H1 (cell line): Measurements from ENCODE around the gene NLRP6.

ENCODE experiments used
- CTCF ChIP-seq, 3 experiments: IDR thresholded peaks; 1 replicate in 2 of 3; 2 replicates in 1 of 3; pipeline versions ENCODE4 v1.5.1 to v1.6.1; 2011; ENCODE audit warnings: low read length in 3 of 3, mild to moderate bottlenecking in 3 of 3, inconsistent platforms in 2 of 3, low read depth in 1 of 3, moderate library complexity in 1 of 3; ENCODE audit not compliant: insufficient read depth in 1 of 3; ENCODE audit errors: control extremely low read depth in 1 of 3
- EP300 ChIP-seq, 2 experiments: IDR thresholded peaks; 1 replicate in 1 of 2; 2 replicates in 1 of 2; pipeline ENCODE4 v1.6.1; 2011 to 2012; ENCODE audit warnings: low read depth in 2 of 2, low read length in 2 of 2, mild to moderate bottlenecking in 2 of 2, borderline replicate concordance in 1 of 2, inconsistent platforms in 1 of 2, moderate library complexity in 1 of 2
- EZH2 ChIP-seq: fragments of 200-600 bp; sonication (generic); IDR thresholded peaks from 2 replicates; pipeline ENCODE4 v1.7.1; 2012; ENCODE audit warnings: low read depth, mild to moderate bottlenecking, moderate library complexity, low read length, inconsistent platforms; ENCODE audit not compliant: severe bottlenecking
- HDAC2 ChIP-seq, 2 experiments: fragments of 300-600 bp in 1 of 2; sonication (generic) in 1 of 2; IDR thresholded peaks; 2 replicates each; pipeline ENCODE4 v1.6.1; 2011 to 2012; ENCODE audit warnings: low read depth in 2 of 2, low read length in 2 of 2, mild to moderate bottlenecking in 2 of 2, moderate library complexity in 2 of 2, borderline replicate concordance in 1 of 2, inconsistent platforms in 1 of 2
- JUND ChIP-seq: IDR thresholded peaks from 2 replicates; pipeline ENCODE4 v1.6.1; 2011; ENCODE audit warnings: mild to moderate bottlenecking, improper control_type of control experiment, low read length
- MAFK ChIP-seq: IDR thresholded peaks from 2 replicates; pipeline ENCODE4 v1.6.1; 2012; ENCODE audit warnings: low read depth, mild to moderate bottlenecking, improper control_type of control experiment, low read length
- PHF8 ChIP-seq: fragments of 200-600 bp; sonication (generic); conservative IDR thresholded peaks from 2 replicates; pipeline ENCODE4 v1.7.1; 2012; ENCODE audit warnings: low read depth, mild to moderate bottlenecking, inconsistent platforms, low read length, moderate library complexity
- POLR2A ChIP-seq, 2 experiments: IDR thresholded peaks; 1 replicate in 1 of 2; 2 replicates in 1 of 2; pipeline ENCODE4 v1.6.1; 2011; ENCODE audit warnings: low read depth in 2 of 2, low read length in 2 of 2, mild to moderate bottlenecking in 2 of 2; ENCODE audit errors: control extremely low read depth in 1 of 2
- RAD21 ChIP-seq, 2 experiments: IDR thresholded peaks in 1 of 2; conservative IDR thresholded peaks in 1 of 2; 2 replicates each; pipeline ENCODE4 v1.6.1; 2011; ENCODE audit warnings: low read depth in 2 of 2, low read length in 2 of 2, improper control_type of control experiment in 1 of 2, inconsistent platforms in 1 of 2, mild to moderate bottlenecking in 1 of 2, moderate library complexity in 1 of 2
- SIN3A ChIP-seq, 2 experiments: IDR thresholded peaks in 1 of 2; conservative IDR thresholded peaks in 1 of 2; 2 replicates each; pipeline ENCODE4 v1.6.1; 2011 to 2012; ENCODE audit warnings: low read length in 2 of 2, improper control_type of control experiment in 1 of 2, low read depth in 1 of 2, mild to moderate bottlenecking in 1 of 2
- TAF1 ChIP-seq: IDR thresholded peaks from 2 replicates; pipeline ENCODE4 v1.6.1; 2011; ENCODE audit warnings: mild to moderate bottlenecking, low read depth, low read length
- USF2 ChIP-seq: IDR thresholded peaks from 2 replicates; pipeline ENCODE4 v1.6.1; 2011; ENCODE audit warnings: low read length, improper control_type of control experiment

GRCh38 chr11:252666-253065, 25.5 kb upstream of the NLRP6 start:
- no peak for TF ChIP-seq TAF1
- TF ChIP-seq SIN3A (conservative IDR thresholded peaks at IDR 0.05 in 1 of 2, IDR thresholded peaks at IDR 0.05 in 1 of 2; ENCODE audit: low read depth in 1 of 2, low read length in 2 of 2), result no peak
- TF ChIP-seq EZH2, result no peak
- TF ChIP-seq CTCF (IDR thresholded peaks at IDR 0.05; ENCODE audit: control extremely low read depth in 1 of 3, insufficient read depth in 1 of 3, low read depth in 1 of 3, low read length in 3 of 3), result no peak
- TF ChIP-seq RAD21 (IDR thresholded peaks at IDR 0.05 in 1 of 2, conservative IDR thresholded peaks at IDR 0.05 in 1 of 2; ENCODE audit: low read depth in 2 of 2, low read length in 2 of 2), result no peak
- TF ChIP-seq JUND, result no peak
- TF ChIP-seq EP300 (IDR thresholded peaks at IDR 0.05; ENCODE audit: borderline replicate concordance in 1 of 2, low read depth in 2 of 2, low read length in 2 of 2), result no peak
- no peak for TF ChIP-seq MAFK
- no peak for TF ChIP-seq PHF8
- no peak for TF ChIP-seq HDAC2 (IDR thresholded peaks at IDR 0.05; ENCODE audit: borderline replicate concordance in 1 of 2, low read depth in 2 of 2, low read length in 2 of 2)
- no peak for TF ChIP-seq POLR2A (IDR thresholded peaks at IDR 0.05; ENCODE audit: control extremely low read depth in 1 of 2, low read depth in 2 of 2, low read length in 2 of 2)
- no peak for TF ChIP-seq USF2
